PFSK-1 (cell line): Measurements from ENCODE around the gene POLR1A.

ENCODE experiments used
- FOXP2 ChIP-seq: optimal IDR thresholded peaks from 2 replicates; pipeline ENCODE3; 2011; ENCODE audit warnings: borderline replicate concordance, control low read depth, inconsistent platforms; ENCODE audit not compliant: insufficient read depth; ENCODE audit errors: extremely low read length, extremely low read depth
- POLR2AphosphoS5 ChIP-seq: IDR thresholded peaks from 2 replicates; pipeline ENCODE4 v1.6.1; 2012; ENCODE audit warnings: low read depth, mild to moderate bottlenecking, control low read depth, low read length, moderate library complexity
- REST ChIP-seq, 2 experiments: IDR thresholded peaks; 2 replicates each; pipeline versions ENCODE4 v1.6.1 to v1.8.0; 2011 to 2012; ENCODE audit warnings: low read depth in 2 of 2, low read length in 2 of 2, control low read depth in 1 of 2, inconsistent platforms in 1 of 2, mild to moderate bottlenecking in 1 of 2, moderate library complexity in 1 of 2; ENCODE audit not compliant: insufficient read depth in 1 of 2
- SIN3A ChIP-seq: IDR thresholded peaks from 2 replicates; pipeline ENCODE4 v1.6.1; 2012; ENCODE audit warnings: mild to moderate bottlenecking, low read length, moderate library complexity, borderline replicate concordance; ENCODE audit not compliant: insufficient read depth
- TAF1 ChIP-seq: IDR thresholded peaks from 2 replicates; pipeline ENCODE4 v1.6.1; 2012; ENCODE audit warnings: low read length, control low read depth, borderline replicate concordance; ENCODE audit not compliant: insufficient read depth

The POLR1A gene

DNA sequence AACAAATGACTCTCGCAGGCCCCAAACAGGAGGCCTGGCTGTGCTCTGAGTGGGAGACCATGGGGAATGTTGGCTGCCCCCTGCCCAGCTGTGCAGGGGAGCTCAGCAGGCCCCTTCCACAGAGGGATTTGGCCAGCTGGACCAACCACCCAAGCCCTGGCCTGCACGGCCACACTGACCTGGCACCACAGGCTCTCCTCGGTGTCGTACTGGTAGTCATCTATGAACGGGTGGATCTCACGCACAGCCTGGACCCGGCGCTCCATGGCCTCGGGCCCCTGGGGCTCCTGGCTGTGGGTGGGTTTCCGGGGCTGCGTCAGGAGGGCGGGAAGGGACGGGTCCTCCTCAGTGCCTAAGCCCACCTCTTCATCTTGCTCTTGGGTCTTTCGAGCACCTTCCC is 74.5 kb downstream of the POLR1A start:
- TF ChIP-seq REST (IDR thresholded peaks at IDR 0.05; ENCODE audit: insufficient read depth in 1 of 2, low read depth in 2 of 2, low read length in 2 of 2) (no peak), SIN3A (no peak), POLR2AphosphoS5 (no peak)

DNA sequence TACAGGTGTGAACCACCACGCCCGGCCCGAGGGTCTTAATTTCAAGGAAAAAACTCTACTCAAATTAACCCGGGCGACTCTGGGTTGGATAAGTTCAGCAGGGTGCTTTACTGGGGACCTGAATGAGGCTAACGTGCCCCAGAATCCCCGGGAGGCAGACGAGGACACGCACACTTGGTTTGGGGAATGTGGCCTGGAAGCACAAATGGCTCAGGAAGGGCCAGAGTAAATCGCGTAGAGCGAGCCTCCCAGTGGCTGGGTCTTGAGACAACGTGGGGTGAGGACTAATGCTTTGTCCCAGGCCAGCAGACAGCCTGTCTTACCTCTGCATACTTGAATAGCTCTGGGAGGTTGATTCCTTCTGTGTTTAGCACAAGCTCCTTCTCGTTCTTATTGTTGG is 75.8 kb downstream of the POLR1A start:
- TF ChIP-seq TAF1: no peak
- no peak for TF ChIP-seq SIN3A
- TF ChIP-seq POLR2AphosphoS5: no peak
- no peak for TF ChIP-seq FOXP2
- TF ChIP-seq REST (IDR thresholded peaks at IDR 0.05; ENCODE audit: insufficient read depth in 1 of 2, low read depth in 2 of 2, low read length in 2 of 2): no peak

DNA sequence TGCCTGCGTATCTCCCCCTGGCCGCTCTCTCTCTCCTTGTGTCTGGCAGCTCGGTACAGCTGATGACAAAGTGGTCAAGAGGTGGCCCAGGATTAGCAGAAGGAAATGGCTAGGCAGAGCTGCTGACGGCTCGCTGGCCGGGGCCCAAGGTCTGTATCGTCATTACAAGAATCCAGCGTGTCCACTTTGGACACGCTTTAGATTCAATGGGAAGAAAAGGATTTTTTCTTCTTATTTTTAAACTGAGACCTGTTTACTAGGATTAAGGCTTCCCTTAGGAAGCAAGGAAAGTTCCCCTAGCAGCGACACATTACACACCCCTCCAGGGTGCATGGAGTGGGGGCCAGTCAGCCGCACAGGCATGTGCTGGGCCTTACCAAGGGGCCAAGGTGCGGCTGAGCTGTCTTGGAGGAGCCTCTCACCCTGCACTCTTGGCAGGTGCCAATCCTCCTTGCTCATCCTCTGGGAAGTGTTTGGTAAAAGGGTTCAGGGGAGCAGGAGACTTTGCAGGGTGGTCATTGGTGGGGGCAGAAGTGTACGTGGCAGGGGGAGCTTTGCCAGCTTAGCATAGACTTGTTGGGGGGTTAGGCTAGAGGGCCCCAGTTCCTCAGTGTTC is 76.8 kb downstream of the POLR1A start:
- no peak for TF ChIP-seq POLR2AphosphoS5
- peak; percentile 37 for TF ChIP-seq FOXP2

DNA sequence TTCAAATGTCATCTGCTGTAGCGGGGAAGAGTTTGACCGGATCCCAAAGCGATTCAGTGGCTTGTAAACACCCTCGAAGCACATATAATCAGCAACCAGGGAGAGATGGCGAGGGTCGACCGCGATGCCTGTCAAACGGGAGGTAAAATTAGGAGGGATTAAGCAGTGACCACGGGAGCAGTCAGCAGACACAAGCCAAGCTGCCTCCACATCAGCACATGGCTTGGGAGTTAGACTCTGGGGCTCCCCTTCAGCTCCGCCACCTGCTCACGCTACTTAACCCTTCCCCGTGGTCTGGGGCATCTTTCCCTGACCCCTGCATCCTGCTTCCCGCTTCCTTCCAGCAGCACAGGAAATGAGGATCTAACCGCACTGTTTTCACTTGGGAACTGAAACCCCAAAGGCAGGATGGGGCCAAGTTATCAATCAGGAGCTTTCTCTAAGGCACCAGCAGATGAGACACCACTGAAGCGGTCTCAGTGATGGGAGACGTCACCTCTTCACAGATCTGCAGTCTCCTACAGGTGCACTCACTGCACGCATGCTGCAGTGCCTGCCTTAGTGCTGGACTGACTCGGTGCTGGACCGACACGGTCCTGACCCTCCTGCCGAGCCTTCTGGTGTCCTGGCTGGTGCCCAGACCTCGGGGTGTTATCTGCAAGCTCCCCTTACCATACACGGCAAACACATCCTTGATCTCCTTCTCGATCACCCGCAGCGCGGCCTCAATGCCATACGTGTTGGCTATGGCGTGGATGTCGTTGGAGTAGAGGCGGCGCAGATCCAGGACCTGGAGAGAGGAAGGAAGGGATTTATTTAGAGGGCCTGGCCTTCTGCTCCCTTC is 77.5 kb downstream of the POLR1A start:
- TF ChIP-seq TAF1 (no peak), POLR2AphosphoS5 (no peak), SIN3A (no peak), FOXP2 (no peak)

DNA sequence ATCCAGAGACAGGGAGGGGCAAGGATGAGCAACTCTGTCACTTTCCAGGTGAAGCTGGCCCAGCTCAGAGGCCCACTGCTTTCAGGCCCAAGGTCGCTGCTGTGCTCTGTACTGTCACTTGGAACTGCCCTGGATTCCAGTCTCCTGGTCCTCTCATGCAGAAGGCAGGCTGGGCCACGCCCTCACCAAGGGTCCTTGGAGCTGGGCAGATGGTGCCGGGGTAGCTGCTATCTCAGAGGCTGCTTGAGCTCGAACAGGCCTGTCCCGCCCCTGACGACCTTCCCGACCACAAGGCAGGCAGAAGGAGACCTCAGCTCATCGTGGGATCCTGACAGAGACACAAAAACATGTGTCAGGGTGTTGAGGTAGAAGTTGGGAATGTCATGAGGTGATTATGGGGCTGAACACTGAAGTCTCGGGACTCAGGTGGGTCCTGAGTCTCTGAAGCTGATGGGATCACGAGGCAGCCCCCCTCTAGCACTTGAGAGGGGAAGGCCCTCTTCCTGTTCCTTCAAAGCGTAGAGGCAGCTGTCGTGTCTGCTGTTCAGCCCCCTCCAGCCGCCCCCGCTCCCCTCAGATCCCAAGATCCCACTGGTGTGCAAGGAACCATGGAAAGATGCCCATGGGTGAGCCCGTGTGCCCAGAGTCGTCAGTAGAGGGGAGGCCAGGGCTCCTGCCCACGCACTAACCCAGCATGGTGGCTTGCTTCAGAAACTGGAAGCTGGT is 78.3 kb downstream of the POLR1A start:
- no peak for TF ChIP-seq FOXP2
- TF ChIP-seq TAF1: no peak
- TF ChIP-seq POLR2AphosphoS5: no peak

- TF ChIP-seq REST (IDR thresholded peaks at IDR 0.05; ENCODE audit: insufficient read depth in 1 of 2, low read depth in 2 of 2, low read length in 2 of 2) (no peak), FOXP2 (no peak), TAF1 (no peak), POLR2AphosphoS5 (no peak), SIN3A (no peak)
Measured at GRCh38 chr2:86026744-86027065, 79.0 kb downstream of the POLR1A start.
